HG02763 (cell line): ENCODE results near the gene SLC9A7.
"Not testable (repeated sequence)": the region's sequence is repeated elsewhere in the genome, so short reads cannot be mapped to it uniquely, and the experiment has no call there.

Source experiments
- ATAC-seq: cut with Tn5 transposase; IDR thresholded peaks from one replicate; pipeline ENCODE4 v1.9.1; 2021; ENCODE audit warnings: mild to moderate bottlenecking, moderate library complexity; ENCODE audit not compliant: unreplicated experiment

Gene SLC9A7

DNA sequence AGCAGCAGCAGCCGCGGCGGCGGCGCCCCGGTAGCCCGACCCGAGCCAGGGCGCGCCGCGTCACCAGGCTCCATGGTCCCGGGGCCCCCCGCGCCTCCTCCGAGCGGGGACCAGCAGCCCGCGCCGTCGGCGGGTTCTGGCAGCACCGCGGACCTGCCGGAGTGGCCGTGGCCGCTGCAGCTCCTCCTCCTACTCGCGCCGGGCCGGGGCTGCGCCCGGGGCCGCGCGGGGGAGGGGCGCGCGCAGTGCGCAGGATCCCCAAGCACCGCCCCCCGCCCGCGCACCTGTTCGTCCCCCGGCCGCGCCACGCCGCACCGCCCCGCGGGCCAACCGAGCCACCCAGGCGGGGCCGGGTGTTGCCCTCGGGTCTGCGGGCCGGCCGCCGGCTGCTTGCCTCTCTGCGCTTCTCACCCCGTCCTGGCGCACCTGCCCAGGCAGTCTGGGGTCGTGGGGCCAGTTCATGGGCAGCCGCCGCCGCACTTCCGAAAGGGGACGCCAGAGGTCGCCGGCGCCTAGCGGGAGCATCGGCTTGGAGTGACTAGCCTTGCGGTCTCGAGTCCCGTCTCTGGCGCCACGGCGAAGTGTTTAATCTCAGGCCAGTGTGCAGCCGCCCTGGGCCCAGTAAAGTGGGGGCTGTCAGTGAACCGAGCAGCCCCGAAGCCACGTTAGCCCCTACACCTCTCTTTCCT, at the start of gene SLC9A7:
Gene SLC9A7 (minus strand): TSS at position 163 of the 689 bp plus-strand sequence. CDS start 89 bp downstream, at position 74.
- peak; percentile 59 for ATAC-seq

DNA sequence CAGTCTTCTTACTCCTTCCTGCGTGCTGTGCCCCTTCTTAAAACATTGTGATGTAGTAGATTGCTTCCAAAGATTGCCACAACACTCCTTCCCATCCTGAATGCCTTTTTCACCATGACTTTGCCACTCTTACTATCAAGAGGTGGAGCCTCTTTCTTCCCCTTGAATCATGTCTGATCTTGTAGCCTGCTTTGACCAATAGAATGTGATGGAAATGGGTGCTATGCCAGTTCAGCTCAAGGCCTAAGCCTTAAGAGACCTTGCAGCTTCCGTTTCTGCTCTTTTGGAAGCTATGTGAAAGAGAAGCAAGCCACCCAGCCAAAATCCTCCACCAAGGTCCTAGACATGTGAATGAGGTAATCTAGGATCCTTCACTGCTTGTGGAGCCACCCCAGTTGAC, 46.4 kb upstream of the SLC9A7 start:
- no peak for ATAC-seq

DNA sequence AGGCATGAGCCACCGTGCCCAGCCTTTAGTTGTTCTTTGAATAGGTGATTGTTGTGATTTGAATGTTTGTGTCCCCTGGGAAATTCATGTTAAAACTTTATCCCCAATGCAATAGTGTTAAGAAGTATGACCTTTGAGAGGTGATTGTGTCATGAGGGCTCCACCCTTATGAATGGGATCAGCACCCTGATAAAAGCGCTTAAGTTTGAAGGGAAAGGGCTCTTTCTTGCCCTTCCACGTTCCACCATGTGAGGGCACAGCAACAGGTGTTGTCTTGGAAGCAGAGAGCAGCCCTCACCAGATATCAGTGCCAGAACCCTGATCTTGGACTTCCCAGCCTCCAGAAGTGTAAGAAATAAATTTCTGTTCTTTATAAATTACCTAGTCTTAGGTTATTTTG, 44.2 kb upstream of the SLC9A7 start:
- no peak for ATAC-seq

DNA sequence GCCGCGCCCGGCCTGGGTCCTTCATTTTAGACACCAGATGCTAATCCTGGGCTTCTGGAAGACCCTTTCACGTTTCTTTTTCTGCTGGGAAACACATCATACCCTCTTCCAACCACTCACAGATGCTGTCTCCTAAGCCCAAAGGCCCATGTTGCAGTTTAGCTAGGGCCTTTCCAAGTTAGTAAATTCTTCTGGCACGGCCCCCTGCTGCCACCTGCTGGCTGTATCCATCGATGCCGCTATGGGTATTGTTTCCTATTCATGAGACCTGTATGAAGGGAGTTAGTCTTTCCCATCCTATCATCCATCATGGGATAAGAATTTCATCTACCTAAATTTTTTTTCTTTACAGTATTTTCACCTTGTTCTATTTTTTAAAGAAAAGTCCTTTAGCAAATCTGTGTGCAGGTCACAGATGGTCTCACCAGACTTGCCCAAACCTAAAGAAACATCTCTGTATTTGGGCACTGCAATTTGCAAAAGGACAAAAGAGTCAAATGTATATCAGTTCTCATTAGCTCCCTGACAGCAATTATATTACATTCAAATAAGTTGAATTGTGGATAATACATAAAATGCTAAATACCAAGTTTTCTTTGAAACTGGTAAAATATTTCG, 37.8 kb upstream of the SLC9A7 start:
- no peak for ATAC-seq

DNA sequence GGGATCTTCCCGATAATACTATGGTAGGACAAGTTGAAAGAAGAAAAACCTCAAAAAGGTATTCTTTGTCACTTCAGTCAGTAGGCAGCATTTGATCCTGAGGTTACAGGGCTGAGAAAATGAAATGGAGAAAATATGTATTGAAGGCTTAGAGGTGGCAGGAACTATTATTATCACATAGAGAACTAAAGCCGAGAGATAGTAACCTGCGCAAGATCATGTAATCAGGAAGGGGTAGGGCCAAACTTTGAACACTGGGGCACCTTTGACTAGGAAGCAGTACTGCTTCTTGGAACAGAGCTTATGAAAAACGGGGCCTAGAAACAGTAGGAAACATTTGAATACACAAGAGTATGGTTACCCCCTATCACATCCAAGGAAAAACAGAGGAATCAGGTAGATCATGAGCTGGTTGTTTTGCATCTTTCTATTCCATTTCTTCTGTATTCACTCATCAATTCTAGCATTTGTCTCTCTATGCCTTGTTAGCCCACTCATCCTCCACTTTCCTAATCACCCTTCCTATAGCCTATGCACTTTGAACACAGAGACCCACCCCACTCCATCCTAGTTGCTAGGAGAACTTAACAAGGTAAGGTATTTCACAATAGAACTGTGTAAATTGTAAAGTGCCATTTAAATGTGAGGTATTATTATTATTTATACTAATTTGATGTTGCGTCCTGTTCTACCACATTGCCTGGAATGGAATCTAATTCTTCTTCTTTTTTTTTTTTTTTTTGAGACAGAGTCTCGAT, 34.6 kb upstream of the SLC9A7 start:
- no peak for ATAC-seq

GRCh38 chrX:46792810-46793188, 33.9 kb upstream of the SLC9A7 start:
- no peak for ATAC-seq

DNA sequence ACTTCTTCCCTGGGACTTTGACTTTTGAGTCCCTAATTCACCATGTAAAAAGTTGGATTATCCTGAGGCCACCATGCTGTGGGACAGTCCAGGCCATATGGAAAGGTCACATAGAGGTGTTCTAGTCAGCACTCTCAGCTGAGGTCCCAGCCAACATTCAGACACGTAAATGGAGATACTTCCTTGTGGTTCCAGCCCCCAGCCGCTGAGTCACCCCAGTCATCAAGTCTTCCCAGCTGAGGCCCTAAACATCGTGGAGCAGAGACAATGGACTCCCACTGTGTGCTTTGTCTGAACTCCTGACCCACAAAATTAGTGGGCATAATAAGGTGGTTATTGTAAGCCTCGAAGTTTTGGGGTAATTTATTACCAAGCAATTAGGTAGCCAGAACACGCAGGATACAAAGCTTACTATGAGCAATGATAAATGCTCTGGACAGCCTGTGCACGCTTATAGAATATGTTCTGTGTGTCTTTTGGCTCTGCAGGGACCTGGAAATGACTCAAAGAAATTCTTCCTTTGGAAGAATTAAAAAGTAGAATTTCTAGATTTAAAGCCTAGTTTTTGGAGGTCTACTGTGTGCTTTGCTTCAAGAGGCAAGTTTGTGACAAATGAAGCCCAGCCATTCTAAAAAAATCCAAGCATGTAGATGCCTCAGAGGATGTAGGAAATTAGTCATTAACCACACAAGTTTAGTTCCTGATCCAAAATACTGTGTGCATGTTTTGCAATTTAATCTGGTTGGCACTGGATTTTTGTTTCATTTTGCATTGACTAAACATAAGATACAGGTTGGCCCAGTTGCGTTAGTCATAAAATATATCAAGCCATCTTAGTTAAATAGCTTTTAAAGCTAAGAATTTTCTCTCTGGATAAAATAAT, 33.2 kb upstream of the SLC9A7 start:
- ATAC-seq: no peak

- no peak for ATAC-seq
Measured at GRCh38 chrX:46788902-46789301, 30.0 kb upstream of the SLC9A7 start.

DNA sequence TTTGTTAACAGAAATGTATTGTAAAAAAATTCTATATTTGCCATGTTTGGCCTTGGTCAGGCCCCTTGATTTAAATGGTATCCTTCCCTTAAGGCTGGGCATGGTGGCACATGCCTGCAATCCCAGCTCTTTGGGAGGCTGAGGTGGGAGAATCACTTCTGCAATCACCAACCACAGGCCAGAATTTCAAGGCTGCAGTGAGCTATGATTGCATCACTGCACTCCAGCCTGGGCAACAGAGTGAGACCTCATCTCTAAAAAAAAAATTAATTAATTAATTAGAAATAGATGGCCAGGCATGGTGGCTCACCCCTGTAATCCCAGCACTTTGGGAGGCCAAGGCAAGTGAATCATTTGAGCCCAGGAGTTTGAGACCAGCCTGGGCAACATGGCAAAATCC, 25.5 kb upstream of the SLC9A7 start:
- not testable (repeated sequence) for ATAC-seq

DNA sequence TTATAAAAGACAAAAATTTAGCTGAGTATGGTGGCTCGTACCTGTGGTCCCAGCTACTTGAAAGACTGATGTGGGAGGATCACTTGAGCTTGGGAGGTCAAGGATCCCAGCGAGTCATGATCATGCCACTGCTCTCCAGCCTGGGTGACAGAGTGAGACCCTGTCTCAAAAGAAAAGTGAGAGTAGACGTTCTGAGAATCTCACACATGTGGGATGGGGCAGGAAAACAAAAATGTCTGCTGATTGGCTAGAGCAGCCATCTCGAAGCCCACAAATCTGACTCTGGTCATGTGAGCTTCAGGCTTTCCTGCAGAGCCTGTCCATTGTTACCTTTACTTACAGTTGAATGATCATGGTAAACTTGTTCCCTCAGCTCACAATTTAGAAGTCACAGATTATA, 23.1 kb upstream of the SLC9A7 start:
- ATAC-seq: no peak

GRCh38 chrX:46777971-46778810, 19.3 kb upstream of the SLC9A7 start:
- no peak for ATAC-seq

DNA sequence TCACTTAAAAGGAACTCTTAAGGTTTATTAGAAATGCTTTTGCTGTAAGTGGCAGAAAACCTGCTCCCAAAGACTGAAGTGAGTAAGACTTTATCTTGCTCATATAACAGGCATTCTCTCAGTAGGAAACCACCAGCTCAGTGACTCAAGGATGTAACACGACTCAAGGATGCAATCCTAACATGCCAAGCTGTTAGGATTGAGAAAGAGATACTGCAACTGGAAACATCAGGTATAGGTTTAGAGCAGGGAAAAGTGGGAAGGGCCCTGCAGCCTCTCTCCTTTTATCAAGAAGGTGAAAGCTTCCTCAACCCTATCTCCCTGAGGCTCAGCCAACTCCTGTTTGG, 11.9 kb upstream of the SLC9A7 start:
- no peak for ATAC-seq

DNA sequence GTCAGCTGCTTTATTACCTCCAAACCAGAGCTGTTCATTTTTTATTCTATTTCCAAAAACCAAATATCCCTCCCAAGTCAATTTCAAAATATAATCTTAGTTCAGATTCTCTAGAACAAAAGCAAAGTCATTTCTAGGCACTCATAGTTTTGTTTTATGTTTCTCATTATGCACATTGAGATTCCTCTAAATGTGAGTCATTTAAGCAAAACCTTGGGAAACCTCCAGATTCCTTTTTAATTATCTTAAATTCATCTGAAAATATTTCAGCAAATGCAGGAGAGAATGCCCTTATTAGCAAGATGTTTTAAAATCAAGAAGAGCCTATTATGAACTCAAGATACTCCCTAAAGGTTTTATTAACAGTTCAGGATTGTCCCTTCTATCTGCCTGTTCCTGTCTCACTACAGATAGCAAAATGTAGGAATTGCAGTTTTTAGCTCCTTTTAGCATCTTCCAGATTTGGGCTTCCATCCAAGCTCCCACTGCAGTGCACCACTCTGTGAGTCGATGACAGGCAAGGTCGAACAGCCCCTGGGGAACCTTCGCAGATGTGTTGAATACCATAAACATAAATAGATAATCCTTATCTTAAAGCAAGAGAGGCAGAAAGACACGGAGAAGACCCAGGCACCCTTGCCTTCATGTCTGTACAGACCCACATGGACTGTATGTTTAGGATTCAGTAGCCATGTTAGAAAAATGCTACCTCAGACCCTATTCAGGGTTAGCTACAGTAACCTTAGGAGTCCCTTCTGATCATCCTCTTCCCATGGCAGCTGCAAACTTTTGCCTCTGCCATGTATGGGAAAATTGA, 11.3 kb upstream of the SLC9A7 start:
- ATAC-seq: no peak

GRCh38 chrX:46762963-46763362, 4.0 kb upstream of the SLC9A7 start:
- no peak for ATAC-seq

- ATAC-seq: no peak
Measured at GRCh38 chrX:46759645-46759974, 692 bp upstream of the SLC9A7 start.

GRCh38 chrX:46758163-46758955, 559 bp downstream of the SLC9A7 start:
- ATAC-seq: peak; percentile 10

DNA sequence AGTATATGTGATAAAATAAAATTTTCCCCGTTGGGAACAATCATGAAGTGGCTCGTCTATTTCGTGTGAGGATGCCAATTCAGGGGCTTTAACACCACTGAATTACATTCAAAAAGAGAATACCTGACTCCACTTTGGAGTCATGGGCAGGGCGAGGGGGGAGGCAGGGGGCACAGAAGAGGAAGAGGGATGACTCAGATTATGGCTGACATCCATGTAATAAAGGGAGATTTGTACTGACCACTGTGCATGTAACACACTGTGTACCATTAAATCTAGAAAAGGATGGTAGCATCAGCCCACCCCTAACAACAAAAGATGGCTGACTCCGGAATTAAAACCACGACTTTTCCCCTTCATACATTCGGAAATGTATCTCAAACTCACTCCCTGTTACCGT, 1.3 kb downstream of the SLC9A7 start:
- ATAC-seq: no peak

- no peak for ATAC-seq
Measured at GRCh38 chrX:46757052-46757451, 1.9 kb downstream of the SLC9A7 start.

- ATAC-seq: no peak
Measured at GRCh38 chrX:46755671-46756070, 3.2 kb downstream of the SLC9A7 start.
